Psoas muscle (tissue), 8 donors: ENCODE data around the gene SAMD4A. TPM values are rescaled to one million over a fixed set of nuclear protein-coding genes. Genes with fewer than 3 reads are reported as not detected.
A peak's percentile ranks its signal among the peaks of the same experiment; 100 is the strongest.

Experiments used
- ATAC-seq, 4 donors: fragments of 200-7000 bp; cut with Tn5 transposase; one replicate each; pipeline ENCODE4 v1.9.1; 2020; ENCODE audit warnings: moderate library complexity in 3 of 4, mild to moderate bottlenecking in 2 of 4
- DNase-seq, 2 donors: peaks; one replicate each; pipeline ENCODE4 v3.0.0-alpha.2; 2020
- H3K27ac ChIP-seq: fragments of 200-600 bp; one replicate; pipeline ENCODE4 v1.8.0; 2022
- H3K27me3 ChIP-seq, 3 donors: fragments of 200-600 bp in 1 of 3; one replicate each; pipeline versions ENCODE4 v1.6.1 to v1.8.0; 2013 to 2022; ENCODE audit warnings: low read length in 2 of 3, mild to moderate bottlenecking in 2 of 3, moderate library complexity in 1 of 3; ENCODE audit not compliant: insufficient read depth in 3 of 3
- H3K36me3 ChIP-seq, 2 donors: fragments of 200-600 bp in 1 of 2; one replicate each; pipeline versions ENCODE4 v1.6.1 to v1.8.0; 2013 to 2022; ENCODE audit warnings: low read depth in 1 of 2, mild to moderate bottlenecking in 1 of 2, moderate library complexity in 1 of 2; ENCODE audit not compliant: insufficient read depth in 1 of 2
- H3K4me1 ChIP-seq: fragments of 200-600 bp; one replicate; pipeline ENCODE4 v1.8.0; 2022
- H3K4me3 ChIP-seq: fragments of 200-600 bp; one replicate; pipeline ENCODE4 v1.8.0; 2022; ENCODE audit warnings: mild to moderate bottlenecking
- H3K9me3 ChIP-seq: fragments of 200-600 bp; one replicate; pipeline ENCODE4 v1.8.0; 2022
- WGBS, 3 donors: extraction: QIAGEN DNeasy Blood & Tissue Kit; methylation state at CpG; one replicate each; pipeline versions ENCODE4 v1.1.6 to v1.1.7; 2013; 5-methylcytosine and 5-hydroxymethylcytosine counted together
- intact Hi-C, 2 donors: fragments of 100-400 bp; cut with DNase I; formaldehyde crosslinking; loops; one replicate each; pipeline versions ENCODE4 v1.11.0 to v1.14.2; 2022
- polyA plus RNA-seq, 3 donors: library from polyadenylated mRNA; stranded (reverse); fragments of 200-250 nt; gene quantifications; one replicate each; pipeline ENCODE4 v1.2.3, GENCODE V29; 2013
- total RNA-seq, 4 donors: library from RNA; stranded (reverse); fragmentation: NEBNext Ultra II Directional in 2 of 4; extraction: Animal tissue kit (Norgen Biotek cat#: 25700) in 2 of 4; gene quantifications; one replicate each; pipeline versions ENCODE4 v1.2.1 to v1.2.4, GENCODE V29; 2021 to 2023
- TF ChIP-seq, protein P1 (sequence below): fragments of 200-600 bp; IDR thresholded peaks from one replicate; pipeline ENCODE4 v1.8.0; 2022; ENCODE audit warnings: antibody characterized with exemption
- donor health status: healthy with polysubstance abuse.
- donor health status: DM: no; HTN: no; CAD: no; lungs with moderate emphysema.
- donor health status: Bipolar disorder and iron deficiency.
- donor health status: healthy.
- donor health status: DM: yes; HTN: yes; CAD: no.
- donor health status: DM: no; HTN: no; CAD: no.
- donor health status: DM: no; HTN: no; CAD: no.
- donor health status: DM: yes; HTN: yes; CAD: no.

SAMD4A gene
- total and polyA plus RNA-seq, 7 donors, result 9.6 to 139 (median 67.9) TPM

DNA sequence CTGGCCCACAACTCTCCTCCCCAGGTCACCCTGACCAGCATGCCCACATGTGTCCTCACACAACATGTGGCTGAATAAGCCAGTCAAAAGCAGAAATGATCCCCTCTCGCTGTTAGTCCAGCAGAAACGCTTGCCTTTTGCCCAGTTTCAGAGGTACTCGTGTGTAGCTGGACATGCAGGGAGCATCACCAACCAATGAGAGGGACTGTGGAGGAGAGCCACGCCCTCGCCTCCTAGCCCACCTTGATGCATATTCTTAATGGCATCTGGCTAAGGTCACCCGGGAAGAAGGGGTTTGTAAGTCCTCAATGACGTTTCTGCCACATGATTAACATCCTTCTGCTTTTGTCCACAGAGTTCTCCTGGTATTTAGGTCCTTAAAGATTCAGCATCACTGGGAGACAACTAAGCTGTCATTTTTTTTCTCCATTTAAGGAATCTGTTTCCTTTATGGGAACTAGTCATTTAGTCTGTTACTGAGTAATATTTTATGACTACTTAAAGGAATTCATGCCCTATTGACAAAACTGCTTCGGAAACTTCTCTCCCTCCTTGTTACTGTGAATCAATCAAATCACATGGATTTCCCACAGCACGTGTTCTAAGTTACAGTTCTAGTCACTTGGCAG, 201.7 kb downstream of the SAMD4A start:
- 76 to 86% (median 76%) methylated on average over 9 of the region's 9 CpGs for WGBS, 3 donors
- H3K36me3 ChIP-seq, result peaks cover 0 to 43% of the 10 kb centered on the region in 2 donors
- ATAC-seq, result no peak

DNA sequence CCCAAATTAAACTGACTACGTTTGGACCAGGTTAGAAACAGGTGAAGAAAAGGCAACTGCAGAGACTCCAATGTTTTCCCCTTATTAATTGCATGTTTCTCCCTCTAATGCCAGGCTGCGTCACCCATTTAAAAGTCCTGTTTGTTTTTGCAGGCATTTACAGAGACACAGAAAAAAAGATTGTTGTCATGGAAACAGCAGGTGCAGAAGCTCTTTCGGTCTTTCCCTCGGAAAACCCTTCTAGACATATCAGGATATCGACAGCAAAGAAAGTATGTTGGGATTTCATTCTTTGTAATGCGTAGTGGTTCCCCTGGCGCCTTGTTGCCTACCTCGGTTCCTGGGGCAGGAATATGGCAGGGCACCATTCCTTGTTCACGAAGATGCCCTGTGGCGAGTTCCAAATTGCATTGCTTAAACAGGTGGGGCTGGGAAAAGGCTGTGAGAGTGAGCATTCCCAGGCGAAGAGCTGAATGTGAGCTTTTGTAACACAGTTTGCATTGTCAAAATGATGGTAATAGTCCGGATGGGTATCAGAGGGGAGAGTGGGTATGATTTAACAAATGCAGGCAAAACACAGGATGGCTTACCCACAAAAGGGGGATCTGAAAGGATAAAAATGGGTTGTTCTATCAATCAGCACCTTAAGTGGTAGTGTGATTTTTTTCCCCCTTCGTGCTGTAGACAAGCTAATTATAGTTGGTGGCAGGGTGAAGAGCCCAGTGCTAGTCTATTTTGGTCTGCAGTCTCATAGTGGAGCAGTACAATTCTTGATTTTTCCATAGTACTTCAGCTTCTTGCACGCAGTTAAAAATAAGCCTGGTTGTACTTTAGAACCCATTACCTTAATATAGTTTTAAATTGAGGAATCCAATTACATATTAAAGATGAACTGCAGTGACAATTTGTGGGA, 203.3 kb downstream of the SAMD4A start:
- intact Hi-C loops, result loop anchor here (5.0 kb wide), 3 partner anchors 33 to 78 kb away; no protein-coding TSS in a partner anchor
- peak; percentile 34 to 72 (median 63) for ATAC-seq

More for the DNA sequence above, 201.7 kb downstream of the SAMD4A start:
- peaks cover 40% of the 10 kb centered on the region for H3K4me1 ChIP-seq
- H3K27ac ChIP-seq, result no peak overlapping the region
- DNase-seq, result no peak
- TF ChIP-seq, protein P1, sequence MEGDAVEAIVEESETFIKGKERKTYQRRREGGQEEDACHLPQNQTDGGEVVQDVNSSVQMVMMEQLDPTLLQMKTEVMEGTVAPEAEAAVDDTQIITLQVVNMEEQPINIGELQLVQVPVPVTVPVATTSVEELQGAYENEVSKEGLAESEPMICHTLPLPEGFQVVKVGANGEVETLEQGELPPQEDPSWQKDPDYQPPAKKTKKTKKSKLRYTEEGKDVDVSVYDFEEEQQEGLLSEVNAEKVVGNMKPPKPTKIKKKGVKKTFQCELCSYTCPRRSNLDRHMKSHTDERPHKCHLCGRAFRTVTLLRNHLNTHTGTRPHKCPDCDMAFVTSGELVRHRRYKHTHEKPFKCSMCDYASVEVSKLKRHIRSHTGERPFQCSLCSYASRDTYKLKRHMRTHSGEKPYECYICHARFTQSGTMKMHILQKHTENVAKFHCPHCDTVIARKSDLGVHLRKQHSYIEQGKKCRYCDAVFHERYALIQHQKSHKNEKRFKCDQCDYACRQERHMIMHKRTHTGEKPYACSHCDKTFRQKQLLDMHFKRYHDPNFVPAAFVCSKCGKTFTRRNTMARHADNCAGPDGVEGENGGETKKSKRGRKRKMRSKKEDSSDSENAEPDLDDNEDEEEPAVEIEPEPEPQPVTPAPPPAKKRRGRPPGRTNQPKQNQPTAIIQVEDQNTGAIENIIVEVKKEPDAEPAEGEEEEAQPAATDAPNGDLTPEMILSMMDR, result no peak
- no peaks in the 10 kb centered on the region for H3K27me3 ChIP-seq
- no peaks in the 10 kb centered on the region for H3K9me3 ChIP-seq
- intact Hi-C loops, result no loop called here
- H3K4me3 ChIP-seq, result no peak overlapping the region

DNA sequence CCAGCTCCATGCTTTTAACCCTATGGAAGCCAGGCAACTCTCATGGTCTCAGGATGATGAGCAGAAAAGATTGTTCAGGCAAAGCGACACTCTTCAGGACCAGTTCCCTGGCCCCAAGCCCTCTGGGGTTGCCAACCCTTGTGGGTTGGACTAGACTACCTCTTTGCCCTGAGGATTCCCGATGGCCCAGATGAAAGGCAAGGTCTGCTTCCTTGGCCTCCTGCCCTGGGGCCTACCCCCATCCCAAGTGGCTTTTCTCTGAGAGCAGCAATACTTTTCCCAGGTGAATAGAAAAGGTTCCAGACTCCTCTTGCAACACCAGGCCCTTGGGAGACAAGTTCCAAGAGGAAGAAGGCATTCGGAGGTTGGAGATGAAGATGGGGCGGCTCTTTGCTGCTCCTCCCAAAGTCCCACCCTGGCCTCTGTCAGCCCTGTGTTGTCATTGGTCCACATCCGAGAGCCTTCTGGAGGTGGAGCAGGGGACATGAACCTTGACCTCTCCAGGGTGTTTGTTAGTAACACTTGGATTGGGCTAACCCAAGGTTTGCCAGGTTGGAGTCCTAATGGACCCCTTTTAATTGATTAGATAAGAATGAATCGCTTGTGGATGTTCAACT, 204.6 kb downstream of the SAMD4A start:
- no peaks in the 10 kb centered on the region for H3K9me3 ChIP-seq
- WGBS, 3 donors, result 56 to 82% (median 59%) methylated on average over 6 of the region's 6 CpGs
- H3K4me1 ChIP-seq, result peaks cover 66% of the 10 kb centered on the region
- H3K27me3 ChIP-seq, result no peaks in the 10 kb centered on the region
- ATAC-seq (no peak), DNase-seq (no peak)
- no peak overlapping the region for H3K4me3 ChIP-seq
- intact Hi-C loops, result loop anchor here (2.0 to 5.0 kb wide), 4 partner anchors 34 to 205 kb away; partner anchors contain the start of gene SAMD4A (in 1 of the 2)
- H3K36me3 ChIP-seq, result peaks cover 0 to 22% of the 10 kb centered on the region in 2 donors
- TF ChIP-seq, protein P1, result no peak
- H3K27ac ChIP-seq, result peak overlapping the region; percentile 88

More for the DNA sequence above, 203.3 kb downstream of the SAMD4A start:
- no peaks in the 10 kb centered on the region for H3K27me3 ChIP-seq
- 35 to 56% (median 41%) methylated on average over 14 of the region's 14 CpGs for WGBS, 3 donors
- TF ChIP-seq, protein P1, result no peak
- H3K9me3 ChIP-seq, result no peaks in the 10 kb centered on the region
- H3K27ac ChIP-seq, result peak overlapping the region; percentile 88
- peaks cover 53% of the 10 kb centered on the region for H3K4me1 ChIP-seq
- peaks cover 0 to 31% of the 10 kb centered on the region in 2 donors for H3K36me3 ChIP-seq
- no peak for DNase-seq
- peak overlapping the region; percentile 3 for H3K4me3 ChIP-seq

DNA sequence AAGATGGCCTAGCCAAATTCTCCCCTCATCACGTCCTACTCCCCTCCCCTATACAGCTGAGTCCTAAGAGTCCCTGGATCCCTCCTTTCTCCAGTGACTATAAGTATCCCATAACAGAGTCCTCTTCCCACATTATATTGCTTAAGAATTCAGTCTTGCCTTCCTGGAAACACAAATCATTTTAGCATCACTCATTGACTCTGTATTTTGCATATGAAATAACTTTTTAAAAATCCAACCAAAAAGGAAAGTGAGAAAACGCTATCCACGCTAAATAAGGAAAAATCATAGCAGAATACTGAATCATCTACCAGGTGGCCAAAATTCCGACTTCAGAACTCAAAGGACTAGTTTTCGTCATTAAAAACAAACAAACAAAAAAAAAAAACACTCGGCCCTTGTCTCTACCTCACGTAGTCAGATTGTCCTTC, 205.5 kb downstream of the SAMD4A start:
- intact Hi-C loops, result loop anchor here (2.0 to 5.0 kb wide), 4 partner anchors 35 to 206 kb away; partner anchors contain the start of gene SAMD4A (in 1 of the 2)
- Histone ChIP-seq H3K4me1 (peaks cover 71% of the 10 kb centered on the region), H3K9me3 (no peaks in the 10 kb centered on the region), H3K4me3 (no peak overlapping the region), H3K27me3 (no peaks in the 10 kb centered on the region), H3K36me3 (peaks cover 0 to 12% of the 10 kb centered on the region in 2 donors), H3K27ac (peak overlapping the region; percentile 88)
- ATAC-seq (no peak), DNase-seq (no peak)
- 62 to 86% (median 69%) methylated on average over 7 of the region's 7 CpGs for WGBS, 3 donors
- TF ChIP-seq, protein P1, result no peak
